ENCODE results near the gene BTBD9. TPM values are rescaled to one million over a fixed set of nuclear protein-coding genes. Genes with fewer than 3 reads are reported as not detected.

Gene BTBD9
- 4.2 TPM for total RNA-seq
- 2.9 TPM for polyA plus RNA-seq
- long read RNA-seq, donor 1 = 0 reads
- long read RNA-seq, donor 2 = 0 reads
- long read RNA-seq, donor 3 = 0 reads
- long read RNA-seq, donor 4 = 0 reads
- long read RNA-seq, donor 5, partial matches to known transcripts = 0 of 1 reads
- long read RNA-seq, donor 5, other reads (novel, unspliced or antisense) = 0 of 1 reads
- long read RNA-seq, donor 6 = 0 reads
- long read RNA-seq, donor 7 = 0 reads
- long read RNA-seq, donor 8 = 0 reads
- long read RNA-seq, donor 9 = 0 reads
- long read RNA-seq, donor 10 = 0 reads

- Histone ChIP-seq H3K36me3 (ENCODE audit: control insufficient read depth in 2 of 2, insufficient read depth in 2 of 2, low read length in 1 of 2) (no peaks in the 10 kb centered on the region), H3K4me3 (ENCODE audit: low read length in 2 of 2) (peak within 1 kb of the TSS; percentile 94 to 97), H3K9me3 (ENCODE audit: control insufficient read depth in 2 of 2, insufficient read depth in 1 of 2, low read length in 1 of 2) (no peaks in the 10 kb centered on the region), H3K27ac (ENCODE audit: low read depth in 1 of 2, low read length in 1 of 2) (peak within 1 kb of the TSS; percentile 88 to 96), H3K27me3 (ENCODE audit: control insufficient read depth in 2 of 2, insufficient read depth in 1 of 2, low read length in 1 of 2) (no peaks in the 10 kb centered on the region), H3K4me1 (ENCODE audit: control insufficient read depth in 2 of 2, insufficient read depth in 2 of 2, low read length in 2 of 2) (peaks cover 9 to 12% of the 10 kb centered on the region in 2 donors)
- WGBS = under 1% methylated on average over 82 of the region's 82 CpGs
- peak; percentile 64 to 90 (median 74) for DNase-seq (ENCODE audit: low read depth in 6 of 9, low spot score in 9 of 9)
Observed at GRCh38 chr6:38639498-38640215, at the start of gene BTBD9. Gene BTBD9, minus strand, starts transcription at chr6:38639929.

GRCh38 chr6:38688579-38689087, 48.9 kb upstream of the BTBD9 start:
- Histone ChIP-seq H3K27me3 (ENCODE audit: control insufficient read depth in 2 of 2, insufficient read depth in 1 of 2, low read length in 1 of 2) (no peaks in the 10 kb centered on the region), H3K36me3 (ENCODE audit: control insufficient read depth in 2 of 2, insufficient read depth in 2 of 2, low read length in 1 of 2) (peaks cover 2 to 5% of the 10 kb centered on the region in 2 donors), H3K4me3 (ENCODE audit: low read length in 2 of 2) (no peak overlapping the region), H3K4me1 (ENCODE audit: control insufficient read depth in 2 of 2, insufficient read depth in 2 of 2, low read length in 2 of 2) (peaks cover 0 to 6% of the 10 kb centered on the region in 2 donors), H3K9me3 (ENCODE audit: control insufficient read depth in 2 of 2, insufficient read depth in 1 of 2, low read length in 1 of 2) (no peaks in the 10 kb centered on the region), H3K27ac (ENCODE audit: low read depth in 1 of 2, low read length in 1 of 2) (no peak overlapping the region)
- no peak for DNase-seq (ENCODE audit: low read depth in 6 of 9, low spot score in 9 of 9)
- 45% methylated on average over 6 of the region's 6 CpGs for WGBS

- Histone ChIP-seq H3K36me3 (ENCODE audit: control insufficient read depth in 2 of 2, insufficient read depth in 2 of 2, low read length in 1 of 2) (peaks cover 2 to 5% of the 10 kb centered on the region in 2 donors), H3K27me3 (ENCODE audit: control insufficient read depth in 2 of 2, insufficient read depth in 1 of 2, low read length in 1 of 2) (no peaks in the 10 kb centered on the region), H3K4me3 (ENCODE audit: low read length in 2 of 2) (no peak overlapping the region), H3K9me3 (ENCODE audit: control insufficient read depth in 2 of 2, insufficient read depth in 1 of 2, low read length in 1 of 2) (no peaks in the 10 kb centered on the region), H3K27ac (ENCODE audit: low read depth in 1 of 2, low read length in 1 of 2) (no peak overlapping the region), H3K4me1 (ENCODE audit: control insufficient read depth in 2 of 2, insufficient read depth in 2 of 2, low read length in 2 of 2) (peaks cover 0 to 6% of the 10 kb centered on the region in 2 donors)
- no peak for DNase-seq (ENCODE audit: low read depth in 6 of 9, low spot score in 9 of 9)
- WGBS = 100% methylated on average over 1 of the region's 1 CpG
Observed at GRCh38 chr6:38687549-38687948, 47.8 kb upstream of the BTBD9 start.

GRCh38 chr6:38687043-38687353, 47.3 kb upstream of the BTBD9 start:
- no peak for DNase-seq (ENCODE audit: low read depth in 6 of 9, low spot score in 9 of 9)
- Histone ChIP-seq H3K4me1 (ENCODE audit: control insufficient read depth in 2 of 2, insufficient read depth in 2 of 2, low read length in 2 of 2) (peaks cover 0 to 6% of the 10 kb centered on the region in 2 donors), H3K36me3 (ENCODE audit: control insufficient read depth in 2 of 2, insufficient read depth in 2 of 2, low read length in 1 of 2) (peaks cover 2 to 7% of the 10 kb centered on the region in 2 donors), H3K9me3 (ENCODE audit: control insufficient read depth in 2 of 2, insufficient read depth in 1 of 2, low read length in 1 of 2) (no peaks in the 10 kb centered on the region), H3K27me3 (ENCODE audit: control insufficient read depth in 2 of 2, insufficient read depth in 1 of 2, low read length in 1 of 2) (no peaks in the 10 kb centered on the region), H3K27ac (ENCODE audit: low read depth in 1 of 2, low read length in 1 of 2) (no peak overlapping the region), H3K4me3 (ENCODE audit: low read length in 2 of 2) (no peak overlapping the region)
- 96% methylated on average over 2 of the region's 2 CpGs for WGBS

- DNase-seq (ENCODE audit: low read depth in 6 of 9, low spot score in 9 of 9) = no peak
- Histone ChIP-seq H3K4me3 (ENCODE audit: low read length in 2 of 2) (no peak overlapping the region), H3K4me1 (ENCODE audit: control insufficient read depth in 2 of 2, insufficient read depth in 2 of 2, low read length in 2 of 2) (peaks cover 0 to 6% of the 10 kb centered on the region in 2 donors), H3K27me3 (ENCODE audit: control insufficient read depth in 2 of 2, insufficient read depth in 1 of 2, low read length in 1 of 2) (no peaks in the 10 kb centered on the region), H3K36me3 (ENCODE audit: control insufficient read depth in 2 of 2, insufficient read depth in 2 of 2, low read length in 1 of 2) (peaks cover 7 to 10% of the 10 kb centered on the region in 2 donors), H3K9me3 (ENCODE audit: control insufficient read depth in 2 of 2, insufficient read depth in 1 of 2, low read length in 1 of 2) (no peaks in the 10 kb centered on the region), H3K27ac (ENCODE audit: low read depth in 1 of 2, low read length in 1 of 2) (no peak overlapping the region)
- 99% methylated on average over 4 of the region's 4 CpGs for WGBS
Observed at GRCh38 chr6:38686270-38687042, 46.7 kb upstream of the BTBD9 start.

GRCh38 chr6:38684904-38685303, 45.2 kb upstream of the BTBD9 start:
- no peak overlapping the region for H3K27ac ChIP-seq (ENCODE audit: low read depth in 1 of 2, low read length in 1 of 2)
- peaks cover 8 to 10% of the 10 kb centered on the region in 2 donors for H3K36me3 ChIP-seq (ENCODE audit: control insufficient read depth in 2 of 2, insufficient read depth in 2 of 2, low read length in 1 of 2)
- no peak for DNase-seq (ENCODE audit: low read depth in 6 of 9, low spot score in 9 of 9)
- H3K27me3 ChIP-seq (ENCODE audit: control insufficient read depth in 2 of 2, insufficient read depth in 1 of 2, low read length in 1 of 2) = no peaks in the 10 kb centered on the region
- H3K4me1 ChIP-seq (ENCODE audit: control insufficient read depth in 2 of 2, insufficient read depth in 2 of 2, low read length in 2 of 2) = peaks cover 0 to 6% of the 10 kb centered on the region in 2 donors
- WGBS = 98% methylated on average over 3 of the region's 3 CpGs
- H3K9me3 ChIP-seq (ENCODE audit: control insufficient read depth in 2 of 2, insufficient read depth in 1 of 2, low read length in 1 of 2) = no peaks in the 10 kb centered on the region
- no peak overlapping the region for H3K4me3 ChIP-seq (ENCODE audit: low read length in 2 of 2)

GRCh38 chr6:38684237-38684636, 44.5 kb upstream of the BTBD9 start:
- Histone ChIP-seq H3K36me3 (ENCODE audit: control insufficient read depth in 2 of 2, insufficient read depth in 2 of 2, low read length in 1 of 2) (peaks cover 9 to 10% of the 10 kb centered on the region in 2 donors), H3K9me3 (ENCODE audit: control insufficient read depth in 2 of 2, insufficient read depth in 1 of 2, low read length in 1 of 2) (no peaks in the 10 kb centered on the region), H3K4me1 (ENCODE audit: control insufficient read depth in 2 of 2, insufficient read depth in 2 of 2, low read length in 2 of 2) (peaks cover 0 to 6% of the 10 kb centered on the region in 2 donors), H3K27me3 (ENCODE audit: control insufficient read depth in 2 of 2, insufficient read depth in 1 of 2, low read length in 1 of 2) (no peaks in the 10 kb centered on the region), H3K4me3 (ENCODE audit: low read length in 2 of 2) (no peak overlapping the region), H3K27ac (ENCODE audit: low read depth in 1 of 2, low read length in 1 of 2) (no peak overlapping the region)
- DNase-seq (ENCODE audit: low read depth in 6 of 9, low spot score in 9 of 9) = no peak
- 96% methylated on average over 1 of the region's 1 CpG for WGBS

GRCh38 chr6:38681850-38682249, 42.1 kb upstream of the BTBD9 start:
- DNase-seq (ENCODE audit: low read depth in 6 of 9, low spot score in 9 of 9) = no peak
- Histone ChIP-seq H3K4me1 (ENCODE audit: control insufficient read depth in 2 of 2, insufficient read depth in 2 of 2, low read length in 2 of 2) (no peaks in the 10 kb centered on the region), H3K27ac (ENCODE audit: low read depth in 1 of 2, low read length in 1 of 2) (no peak overlapping the region), H3K4me3 (ENCODE audit: low read length in 2 of 2) (no peak overlapping the region), H3K36me3 (ENCODE audit: control insufficient read depth in 2 of 2, insufficient read depth in 2 of 2, low read length in 1 of 2) (peaks cover 12 to 30% of the 10 kb centered on the region in 2 donors), H3K27me3 (ENCODE audit: control insufficient read depth in 2 of 2, insufficient read depth in 1 of 2, low read length in 1 of 2) (no peaks in the 10 kb centered on the region), H3K9me3 (ENCODE audit: control insufficient read depth in 2 of 2, insufficient read depth in 1 of 2, low read length in 1 of 2) (no peaks in the 10 kb centered on the region)
- 94% methylated on average over 2 of the region's 2 CpGs for WGBS

- H3K27ac ChIP-seq (ENCODE audit: low read depth in 1 of 2, low read length in 1 of 2) = no peak overlapping the region
- 100% methylated on average over 1 of the region's 1 CpG for WGBS
- H3K4me3 ChIP-seq (ENCODE audit: low read length in 2 of 2) = no peak overlapping the region
- H3K27me3 ChIP-seq (ENCODE audit: control insufficient read depth in 2 of 2, insufficient read depth in 1 of 2, low read length in 1 of 2) = no peaks in the 10 kb centered on the region
- no peak for DNase-seq (ENCODE audit: low read depth in 6 of 9, low spot score in 9 of 9)
- H3K9me3 ChIP-seq (ENCODE audit: control insufficient read depth in 2 of 2, insufficient read depth in 1 of 2, low read length in 1 of 2) = no peaks in the 10 kb centered on the region
- no peaks in the 10 kb centered on the region for H3K4me1 ChIP-seq (ENCODE audit: control insufficient read depth in 2 of 2, insufficient read depth in 2 of 2, low read length in 2 of 2)
- peaks cover 17 to 44% of the 10 kb centered on the region in 2 donors for H3K36me3 ChIP-seq (ENCODE audit: control insufficient read depth in 2 of 2, insufficient read depth in 2 of 2, low read length in 1 of 2)
Observed at GRCh38 chr6:38679668-38680067, 39.9 kb upstream of the BTBD9 start.

Measured in thymus (tissue), 14 donors.